ENCODE data around the gene FCN1. TPM values are rescaled to one million over a fixed set of nuclear protein-coding genes. Genes with fewer than 3 reads are reported as not detected.

Gene FCN1
- total RNA-seq, 3 donors from 2014 or later (not counting 1 experiment from before 2014, with no cell fraction given), result 22.7 to 70.3 (median 26.9) TPM

DNA sequence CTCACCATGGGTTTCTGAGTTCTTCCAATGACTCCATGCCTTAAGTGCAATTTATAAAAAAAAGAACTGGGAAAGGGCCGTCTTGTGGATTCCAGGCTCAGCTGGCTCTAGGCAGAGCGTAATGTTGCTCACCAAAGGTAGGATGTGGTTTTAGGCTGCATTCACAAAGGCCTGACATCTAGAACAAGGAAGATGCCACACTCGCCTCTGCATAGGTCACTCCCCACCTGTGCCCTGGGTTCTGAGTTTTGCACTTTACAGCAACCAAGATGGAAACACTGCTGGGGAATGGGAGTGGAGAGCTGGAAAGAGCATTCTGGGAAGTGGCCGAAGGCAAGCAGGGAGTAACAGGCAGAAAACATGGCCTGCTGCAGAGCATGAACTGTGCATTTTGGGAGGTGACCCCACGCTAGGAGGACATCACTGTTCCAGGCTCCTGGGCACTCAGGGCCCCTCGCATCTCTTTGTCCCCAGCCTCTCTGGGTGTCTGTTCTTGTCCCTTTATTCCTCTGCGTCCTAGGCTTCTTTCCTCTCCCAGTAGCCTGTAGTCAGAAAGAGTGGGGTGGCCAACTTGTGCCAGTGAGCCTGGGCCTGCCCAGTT lies 24.8 kb downstream of the FCN1 start:
- Mint-ChIP-seq H3K36me3 (no peaks in the 10 kb centered on the region), H3K9me3 (no peaks in the 10 kb centered on the region), H3K27ac (no peak overlapping the region), H3K4me3 (no peak overlapping the region), H3K27me3 (ENCODE audit: low read depth in 2 of 2) (peaks cover 7 to 9% of the 10 kb centered on the region in 2 donors), H3K4me1 (peaks cover 0 to 10% of the 10 kb centered on the region in 2 donors)
- TF ChIP-seq, protein P1, sequence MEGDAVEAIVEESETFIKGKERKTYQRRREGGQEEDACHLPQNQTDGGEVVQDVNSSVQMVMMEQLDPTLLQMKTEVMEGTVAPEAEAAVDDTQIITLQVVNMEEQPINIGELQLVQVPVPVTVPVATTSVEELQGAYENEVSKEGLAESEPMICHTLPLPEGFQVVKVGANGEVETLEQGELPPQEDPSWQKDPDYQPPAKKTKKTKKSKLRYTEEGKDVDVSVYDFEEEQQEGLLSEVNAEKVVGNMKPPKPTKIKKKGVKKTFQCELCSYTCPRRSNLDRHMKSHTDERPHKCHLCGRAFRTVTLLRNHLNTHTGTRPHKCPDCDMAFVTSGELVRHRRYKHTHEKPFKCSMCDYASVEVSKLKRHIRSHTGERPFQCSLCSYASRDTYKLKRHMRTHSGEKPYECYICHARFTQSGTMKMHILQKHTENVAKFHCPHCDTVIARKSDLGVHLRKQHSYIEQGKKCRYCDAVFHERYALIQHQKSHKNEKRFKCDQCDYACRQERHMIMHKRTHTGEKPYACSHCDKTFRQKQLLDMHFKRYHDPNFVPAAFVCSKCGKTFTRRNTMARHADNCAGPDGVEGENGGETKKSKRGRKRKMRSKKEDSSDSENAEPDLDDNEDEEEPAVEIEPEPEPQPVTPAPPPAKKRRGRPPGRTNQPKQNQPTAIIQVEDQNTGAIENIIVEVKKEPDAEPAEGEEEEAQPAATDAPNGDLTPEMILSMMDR (IDR thresholded peaks at IDR 0.05), result no peak
- no peaks in the 10 kb centered on the region for H3K27me3 ChIP-seq (ENCODE audit: control insufficient read depth, insufficient read depth, low read length)
- WGBS (ENCODE audit: insufficient coverage), result 79% methylated on average over 7 of the region's 7 CpGs
- DNase-seq (no peak), ATAC-seq (no peak)
- no peaks in the 10 kb centered on the region for H3K36me3 ChIP-seq (ENCODE audit: control insufficient read depth, insufficient read depth, low read length)
- H3K4me3 ChIP-seq (ENCODE audit: low read length), result no peak overlapping the region
- intact Hi-C loops (cut with micrococcal nuclease), result no loop called here
- peaks cover 8% of the 10 kb centered on the region for H3K4me1 ChIP-seq (ENCODE audit: control insufficient read depth, insufficient read depth, low read length)
- H3K9me3 ChIP-seq (ENCODE audit: control insufficient read depth, insufficient read depth, low read length), result no peaks in the 10 kb centered on the region
- no peak overlapping the region for H3K27ac ChIP-seq (ENCODE audit: low read length)

DNA sequence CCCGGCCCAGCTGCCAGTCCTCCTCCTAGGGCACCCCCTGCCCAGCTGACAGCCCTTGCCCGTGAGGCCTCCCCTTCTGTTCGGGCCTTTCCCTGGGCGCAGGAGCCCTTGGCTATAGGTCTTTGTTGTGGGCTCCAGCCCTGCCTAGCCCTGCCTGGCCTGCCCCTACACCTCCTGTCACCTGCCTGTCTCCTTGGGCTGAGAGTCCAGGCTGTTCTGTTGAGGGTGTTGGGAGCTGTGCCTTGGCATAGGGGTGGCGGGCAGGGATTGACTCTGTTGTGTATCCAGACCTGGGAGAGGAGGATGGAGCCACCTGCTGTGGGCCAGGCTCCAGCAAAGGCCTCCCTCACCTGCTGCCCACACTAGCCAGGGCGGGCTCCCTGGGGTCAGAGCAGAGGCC lies 25.5 kb downstream of the FCN1 start:
- H3K27ac Mint-ChIP-seq, result no peak overlapping the region
- intact Hi-C loops (cut with micrococcal nuclease), result no loop called here
- no peak overlapping the region for H3K27ac ChIP-seq (ENCODE audit: low read length)
- no peaks in the 10 kb centered on the region for H3K36me3 Mint-ChIP-seq
- H3K4me3 Mint-ChIP-seq, result no peak overlapping the region
- H3K27me3 ChIP-seq (ENCODE audit: control insufficient read depth, insufficient read depth, low read length), result no peaks in the 10 kb centered on the region
- TF ChIP-seq, protein P1 (IDR thresholded peaks at IDR 0.05), result no peak
- no peaks in the 10 kb centered on the region for H3K9me3 Mint-ChIP-seq
- peaks cover 8% of the 10 kb centered on the region for H3K4me1 ChIP-seq (ENCODE audit: control insufficient read depth, insufficient read depth, low read length)
- DNase-seq (no peak), ATAC-seq (no peak)
- peaks cover 9 to 11% of the 10 kb centered on the region in 2 donors for H3K27me3 Mint-ChIP-seq (ENCODE audit: low read depth in 2 of 2)
- no peaks in the 10 kb centered on the region for H3K36me3 ChIP-seq (ENCODE audit: control insufficient read depth, insufficient read depth, low read length)
- H3K9me3 ChIP-seq (ENCODE audit: control insufficient read depth, insufficient read depth, low read length), result no peaks in the 10 kb centered on the region
- H3K4me3 ChIP-seq (ENCODE audit: low read length), result no peak overlapping the region
- WGBS (ENCODE audit: insufficient coverage), result 72% methylated on average over 6 of the region's 6 CpGs
- H3K4me1 Mint-ChIP-seq, result peaks cover 0 to 13% of the 10 kb centered on the region in 2 donors

DNA sequence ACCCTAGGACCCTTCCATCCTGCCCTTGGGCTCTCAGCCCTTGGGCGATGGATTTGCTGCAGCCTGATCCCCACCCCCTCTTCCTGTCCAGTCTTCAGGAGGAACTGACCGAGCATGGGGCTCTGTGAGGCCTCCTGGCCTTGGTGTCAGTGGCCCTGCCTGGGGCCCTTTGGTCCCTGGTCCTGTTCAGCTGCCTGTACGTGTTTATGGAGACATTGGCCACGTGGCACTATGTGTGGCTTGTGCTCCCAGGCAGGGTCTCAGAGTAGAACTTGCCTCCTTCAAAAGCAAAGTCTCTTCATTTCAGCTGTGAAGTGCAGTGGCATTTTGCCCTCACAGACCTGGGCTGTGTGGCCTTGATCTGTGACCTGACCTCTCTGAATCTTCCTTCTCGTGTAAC lies 26.0 kb downstream of the FCN1 start:
- DNase-seq, result no peak
- no peak overlapping the region for H3K4me3 Mint-ChIP-seq
- H3K36me3 Mint-ChIP-seq, result no peaks in the 10 kb centered on the region
- Histone ChIP-seq H3K36me3 (ENCODE audit: control insufficient read depth, insufficient read depth, low read length) (no peaks in the 10 kb centered on the region), H3K9me3 (ENCODE audit: control insufficient read depth, insufficient read depth, low read length) (no peaks in the 10 kb centered on the region), H3K4me3 (ENCODE audit: low read length) (no peak overlapping the region), H3K27me3 (ENCODE audit: control insufficient read depth, insufficient read depth, low read length) (no peaks in the 10 kb centered on the region), H3K4me1 (ENCODE audit: control insufficient read depth, insufficient read depth, low read length) (peaks cover 8% of the 10 kb centered on the region), H3K27ac (ENCODE audit: low read length) (no peak overlapping the region)
- peaks cover 9 to 11% of the 10 kb centered on the region in 2 donors for H3K27me3 Mint-ChIP-seq (ENCODE audit: low read depth in 2 of 2)
- no peaks in the 10 kb centered on the region for H3K9me3 Mint-ChIP-seq
- H3K27ac Mint-ChIP-seq, result no peak overlapping the region
- 90% methylated on average over 5 of the region's 5 CpGs for WGBS (ENCODE audit: insufficient coverage)
- peaks cover 0 to 13% of the 10 kb centered on the region in 2 donors for H3K4me1 Mint-ChIP-seq
- TF ChIP-seq, protein P1 (IDR thresholded peaks at IDR 0.05), result no peak
- no peak for ATAC-seq
- intact Hi-C loops (cut with micrococcal nuclease), result no loop called here

DNA sequence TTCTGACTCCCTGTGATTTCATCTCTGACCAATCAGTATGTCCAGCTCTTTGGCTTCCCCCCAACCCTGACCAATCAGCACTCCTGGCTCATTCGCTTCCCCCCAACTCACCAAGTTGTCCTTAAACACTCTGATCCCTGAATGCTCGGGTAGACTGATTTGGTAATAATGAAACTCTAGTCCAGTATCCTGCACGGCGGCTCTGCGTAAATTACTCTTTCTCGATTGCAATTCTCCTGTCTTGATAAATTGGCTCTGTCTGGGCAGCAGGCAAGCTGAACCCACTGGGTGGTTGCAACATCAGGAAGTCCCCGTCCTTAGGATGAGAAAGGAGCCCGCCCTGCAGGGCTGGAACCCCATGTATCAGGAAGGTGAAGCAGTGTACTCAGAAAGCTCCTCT lies 26.7 kb downstream of the FCN1 start:
- Mint-ChIP-seq H3K36me3 (no peaks in the 10 kb centered on the region), H3K27ac (no peak overlapping the region), H3K4me1 (peaks cover 0 to 13% of the 10 kb centered on the region in 2 donors), H3K9me3 (no peaks in the 10 kb centered on the region), H3K4me3 (no peak overlapping the region), H3K27me3 (ENCODE audit: low read depth in 2 of 2) (peaks cover 9 to 11% of the 10 kb centered on the region in 2 donors)
- TF ChIP-seq, protein P1 (IDR thresholded peaks at IDR 0.05), result no peak
- ATAC-seq, result no peak
- H3K4me1 ChIP-seq (ENCODE audit: control insufficient read depth, insufficient read depth, low read length), result peaks cover 8% of the 10 kb centered on the region
- H3K36me3 ChIP-seq (ENCODE audit: control insufficient read depth, insufficient read depth, low read length), result no peaks in the 10 kb centered on the region
- no peak for DNase-seq
- H3K4me3 ChIP-seq (ENCODE audit: low read length), result no peak overlapping the region
- H3K27me3 ChIP-seq (ENCODE audit: control insufficient read depth, insufficient read depth, low read length), result no peaks in the 10 kb centered on the region
- no peaks in the 10 kb centered on the region for H3K9me3 ChIP-seq (ENCODE audit: control insufficient read depth, insufficient read depth, low read length)
- no peak overlapping the region for H3K27ac ChIP-seq (ENCODE audit: low read length)
- intact Hi-C loops (cut with micrococcal nuclease), result no loop called here
- WGBS (ENCODE audit: insufficient coverage), result 68% methylated on average over 8 of the region's 8 CpGs
